ENCODE results near the gene FHOD3.
"Not testable (repeated sequence)": the region's sequence is repeated elsewhere in the genome, so short reads cannot be mapped to it uniquely, and the experiment has no call there.

Gene FHOD3

GRCh38 chr18:36714476-36714875, 417.0 kb downstream of the FHOD3 start:
- Mint-ChIP-seq H3K9me3 (no peaks in the 10 kb centered on the region), H3K27me3 (ENCODE audit: low read depth, poor library complexity) (peaks cover 5% of the 10 kb centered on the region), H3K36me3 (ENCODE audit: low read depth) (peaks cover 5% of the 10 kb centered on the region), H3K4me3 (no peak overlapping the region), H3K4me1 (peaks cover 4% of the 10 kb centered on the region), H3K27ac (no peak overlapping the region)
- no peak for DNase-seq
- TF ChIP-seq CTCF (IDR thresholded peaks at IDR 0.05): no peak

- Mint-ChIP-seq H3K9me3 (no peaks in the 10 kb centered on the region), H3K36me3 (ENCODE audit: low read depth) (peaks cover 2% of the 10 kb centered on the region), H3K4me3 (no peak overlapping the region), H3K27me3 (ENCODE audit: low read depth, poor library complexity) (peaks cover 2% of the 10 kb centered on the region), H3K27ac (no peak overlapping the region), H3K4me1 (peaks cover 16% of the 10 kb centered on the region)
- TF ChIP-seq CTCF (IDR thresholded peaks at IDR 0.05): no peak
- DNase-seq: no peak
These were observed 420.1 kb downstream of the FHOD3 start for GRCh38 chr18:36717422-36718110.

GRCh38 chr18:36718705-36719328, 421.3 kb downstream of the FHOD3 start:
- Mint-ChIP-seq H3K36me3 (ENCODE audit: low read depth) (no peaks in the 10 kb centered on the region), H3K27me3 (ENCODE audit: low read depth, poor library complexity) (peaks cover 2% of the 10 kb centered on the region), H3K4me3 (no peak overlapping the region), H3K27ac (no peak overlapping the region), H3K9me3 (no peaks in the 10 kb centered on the region), H3K4me1 (peaks cover 29% of the 10 kb centered on the region)
- DNase-seq: no peak
- TF ChIP-seq CTCF (IDR thresholded peaks at IDR 0.05): no peak

- no peak for TF ChIP-seq CTCF (IDR thresholded peaks at IDR 0.05)
- H3K27me3 Mint-ChIP-seq (ENCODE audit: low read depth, poor library complexity): peaks cover 2% of the 10 kb centered on the region
These were observed 422.1 kb downstream of the FHOD3 start for GRCh38 chr18:36719630-36720029.

GRCh38 chr18:36721351-36721750, 423.8 kb downstream of the FHOD3 start:
- not testable (repeated sequence) for H3K27me3 Mint-ChIP-seq (ENCODE audit: low read depth, poor library complexity); H3K36me3 Mint-ChIP-seq (ENCODE audit: low read depth); H3K9me3 Mint-ChIP-seq; DNase-seq; H3K27ac Mint-ChIP-seq; H3K4me3 Mint-ChIP-seq
- peaks cover 40% of the 10 kb centered on the region for H3K4me1 Mint-ChIP-seq

More at GRCh38 chr18:36719630-36720029, 422.1 kb downstream of the FHOD3 start:
- H3K4me3 Mint-ChIP-seq: no peak overlapping the region
- DNase-seq: no peak
- H3K4me1 Mint-ChIP-seq: peaks cover 36% of the 10 kb centered on the region
- H3K9me3 Mint-ChIP-seq: no peaks in the 10 kb centered on the region
- H3K36me3 Mint-ChIP-seq (ENCODE audit: low read depth): no peaks in the 10 kb centered on the region
- H3K27ac Mint-ChIP-seq: no peak overlapping the region

- peaks cover 38% of the 10 kb centered on the region for H3K4me1 Mint-ChIP-seq
- H3K27me3 Mint-ChIP-seq (ENCODE audit: low read depth, poor library complexity): no peaks in the 10 kb centered on the region
- H3K4me3 Mint-ChIP-seq: no peak overlapping the region
- H3K27ac Mint-ChIP-seq: no peak overlapping the region
- no peak for TF ChIP-seq CTCF (IDR thresholded peaks at IDR 0.05)
- no peaks in the 10 kb centered on the region for H3K9me3 Mint-ChIP-seq
- DNase-seq: no peak
- H3K36me3 Mint-ChIP-seq (ENCODE audit: low read depth): no peaks in the 10 kb centered on the region
These were observed 426.7 kb downstream of the FHOD3 start for GRCh38 chr18:36724169-36724568.

All from nephron progenitor cell (in vitro differentiated cells).